SK-N-DZ (cell line): Measurements from ENCODE around the gene CA9.
A peak's percentile ranks its signal among the peaks of the same experiment; 100 is the strongest.

Experiments
- DNase-seq: peaks from one replicate; pipeline ENCODE4 v3.0.0-alpha.2; 2015; ENCODE audit warnings: low spot score
- small RNA-seq, 2 experiments: library from RNA; depleted of rRNA; stranded (forward); fragments of <200 nt; gene quantifications; one replicate each; pipeline ENCODE3, GENCODE V24; 2014

CA9 gene

GRCh38 chr9:35714579-35715252 is 41.0 kb downstream of the CA9 start:
- no peak for DNase-seq

GRCh38 chr9:35716230-35716629 is 42.5 kb downstream of the CA9 start:
- no peak for DNase-seq

- no peak for DNase-seq
These were observed 43.6 kb downstream of the CA9 start for GRCh38 chr9:35717132-35717870.

- DNase-seq, result no peak
These were observed 45.2 kb downstream of the CA9 start for GRCh38 chr9:35718721-35719511.

GRCh38 chr9:35719546-35719945 is 45.8 kb downstream of the CA9 start:
- no peak for DNase-seq

- no peak for DNase-seq
These were observed 49.7 kb downstream of the CA9 start for GRCh38 chr9:35723426-35723825.

GRCh38 chr9:35723908-35724307 is 50.2 kb downstream of the CA9 start:
- no peak for DNase-seq

- DNase-seq, result no peak
These were observed 51.6 kb downstream of the CA9 start for GRCh38 chr9:35725362-35725761.

- DNase-seq, result no peak
These were observed 53.2 kb downstream of the CA9 start for GRCh38 chr9:35726931-35727330.

- no peak for DNase-seq
These were observed 53.9 kb downstream of the CA9 start for GRCh38 chr9:35727676-35728040.

- no peak for DNase-seq
These were observed 54.6 kb downstream of the CA9 start for GRCh38 chr9:35728041-35728971.

- no peak for DNase-seq
These were observed 55.4 kb downstream of the CA9 start for GRCh38 chr9:35729101-35729500.

GRCh38 chr9:35729700-35730485 is 56.2 kb downstream of the CA9 start:
- peak; percentile 48 for DNase-seq

- DNase-seq, result no peak
These were observed 56.7 kb downstream of the CA9 start for GRCh38 chr9:35730486-35730854.

Small RNAs within 50 kb of the gene (small RNA-seq; reads per million reads assigned to genes)
- gene RMRP (0 reads per million in 2 experiments), gene RN7SL22P (0 to 0.04 reads per million in 2 experiments)
